SK-N-SH treated with all-trans-retinoic acid at 6 μM for 48 hours (cell line): ENCODE measurements around the gene EIF3CL.
"Not testable (repeated sequence)": the region's sequence is repeated elsewhere in the genome, so short reads cannot be mapped to it uniquely, and the experiment has no call there.

Experiments used
- CREB5 ChIP-seq: fragments of 250-450 bp; sonication (Bioruptor Pico); IDR thresholded peaks from 2 replicates; pipeline ENCODE4 v1.5.1; 2020; ENCODE audit warnings: low read depth, mild to moderate bottlenecking, moderate library complexity
- ESRRG ChIP-seq: fragments of 250-450 bp; sonication (Bioruptor Pico); IDR thresholded peaks from 2 replicates; pipeline ENCODE4 v1.6.1; 2021; ENCODE audit warnings: mild to moderate bottlenecking
- GLIS3 ChIP-seq: fragments of 250-450 bp; sonication (Bioruptor Pico); IDR thresholded peaks from 2 replicates; pipeline ENCODE4 v1.5.0; 2020; ENCODE audit warnings: mild to moderate bottlenecking, moderate library complexity
- PATZ1 ChIP-seq: fragments of 250-450 bp; sonication (Bioruptor Pico); IDR thresholded peaks from 2 replicates; pipeline ENCODE4 v1.8.0; 2020; ENCODE audit warnings: mild to moderate bottlenecking, moderate library complexity, borderline replicate concordance
- POU6F1 ChIP-seq: fragments of 250-450 bp; sonication (Bioruptor Pico); IDR thresholded peaks from 2 replicates; pipeline ENCODE4 v1.8.0; 2021; ENCODE audit warnings: low read depth, mild to moderate bottlenecking, moderate library complexity, borderline replicate concordance
- PPARA ChIP-seq: fragments of 250-450 bp; sonication (Bioruptor Pico); IDR thresholded peaks from 2 replicates; pipeline ENCODE4 v1.5.0; 2020; ENCODE audit warnings: mild to moderate bottlenecking, borderline replicate concordance
- RARB ChIP-seq: fragments of 250-450 bp; sonication (Bioruptor Pico); IDR thresholded peaks from 2 replicates; pipeline ENCODE4 v1.8.0; 2021; ENCODE audit warnings: mild to moderate bottlenecking, moderate library complexity
- SNAI2 ChIP-seq: fragments of 250-450 bp; sonication (Bioruptor Pico); IDR thresholded peaks from 2 replicates; pipeline ENCODE4 v1.5.0; 2020; ENCODE audit warnings: mild to moderate bottlenecking, moderate library complexity
- TCF4 ChIP-seq: fragments of 250-450 bp; sonication (Bioruptor Pico); IDR thresholded peaks from 2 replicates; pipeline ENCODE4 v1.8.0; 2021; ENCODE audit warnings: mild to moderate bottlenecking, moderate library complexity, borderline replicate concordance
- TSHZ2 ChIP-seq: fragments of 250-450 bp; sonication (Bioruptor Pico); IDR thresholded peaks from 2 replicates; pipeline ENCODE4 v1.5.0; 2020; ENCODE audit warnings: mild to moderate bottlenecking, moderate library complexity
- ZC3H10 ChIP-seq: fragments of 250-450 bp; sonication (Bioruptor Pico); IDR thresholded peaks from 2 replicates; pipeline ENCODE4 v1.5.1; 2021; ENCODE audit warnings: mild to moderate bottlenecking, moderate library complexity
- ZFP3 ChIP-seq: fragments of 250-450 bp; sonication (Bioruptor Pico); IDR thresholded peaks from 2 replicates; pipeline ENCODE4 v1.5.0; 2020; ENCODE audit warnings: mild to moderate bottlenecking, moderate library complexity
- ZFP30 ChIP-seq: fragments of 450-650 bp; formaldehyde crosslinking; IDR thresholded peaks from 2 replicates; pipeline ENCODE4 v1.5.0; 2022; ENCODE audit warnings: mild to moderate bottlenecking, moderate library complexity
- ZNF70 ChIP-seq: fragments of 450-650 bp; formaldehyde crosslinking; IDR thresholded peaks from 2 replicates; pipeline ENCODE4 v1.5.0; 2020; ENCODE audit warnings: mild to moderate bottlenecking, moderate library complexity

GRCh38 chr16:28330981-28331380 is 72.7 kb downstream of the EIF3CL start:
- not testable (repeated sequence) for TF ChIP-seq PATZ1; CREB5 (CRISPR knock-in tag); SNAI2 (CRISPR knock-in tag); TSHZ2 (CRISPR knock-in tag); GLIS3 (CRISPR knock-in tag); ZFP3; PPARA (CRISPR knock-in tag); ESRRG (CRISPR knock-in tag); ZC3H10; RARB (CRISPR knock-in tag); ZFP30; ZNF70; POU6F1 (CRISPR knock-in tag); TCF4
